GM12874 (cell line): ENCODE measurements around the gene SYNGAP1.

ENCODE experiments used
- CTCF ChIP-seq: IDR thresholded peaks from 2 replicates; pipeline ENCODE4 v1.5.1; 2011; ENCODE audit warnings: low read depth, mild to moderate bottlenecking, control low read depth, low read length, moderate library complexity; ENCODE audit not compliant: insufficient read depth

Gene SYNGAP1

GRCh38 chr6:33433544-33434191, 13.8 kb downstream of the SYNGAP1 start:
- no peak for TF ChIP-seq CTCF

DNA sequence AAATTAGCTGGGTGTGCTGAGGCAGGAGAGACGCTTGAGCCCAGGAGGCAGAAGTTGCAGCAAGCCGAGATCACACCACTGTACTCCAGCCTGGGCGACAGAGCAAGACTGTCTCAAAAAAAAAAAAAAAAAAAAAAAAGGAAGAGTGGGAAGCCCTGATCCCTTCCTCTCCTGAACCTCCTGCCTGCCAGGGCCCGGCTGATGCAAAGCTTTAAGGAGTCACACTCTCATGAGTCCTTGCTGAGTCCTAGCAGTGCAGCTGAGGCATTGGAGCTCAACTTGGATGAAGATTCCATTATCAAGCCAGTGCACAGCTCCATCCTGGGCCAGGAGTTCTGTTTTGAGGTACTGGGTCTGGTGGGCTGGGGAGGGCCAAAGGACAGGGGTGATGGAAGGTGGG, 15.1 kb downstream of the SYNGAP1 start:
- no peak for TF ChIP-seq CTCF

DNA sequence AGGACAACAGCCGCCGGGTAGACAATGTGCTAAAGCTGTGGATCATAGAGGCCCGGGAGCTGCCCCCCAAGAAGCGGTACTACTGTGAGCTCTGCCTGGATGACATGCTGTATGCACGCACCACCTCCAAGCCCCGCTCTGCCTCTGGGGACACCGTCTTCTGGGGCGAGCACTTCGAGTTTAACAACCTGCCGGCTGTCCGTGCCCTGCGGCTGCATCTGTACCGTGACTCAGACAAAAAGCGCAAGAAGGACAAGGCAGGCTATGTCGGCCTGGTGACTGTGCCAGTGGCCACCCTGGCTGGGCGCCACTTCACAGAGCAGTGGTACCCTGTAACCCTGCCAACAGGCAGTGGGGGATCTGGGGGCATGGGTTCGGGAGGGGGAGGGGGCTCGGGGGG, 17.8 kb downstream of the SYNGAP1 start:
- no peak for TF ChIP-seq CTCF

DNA sequence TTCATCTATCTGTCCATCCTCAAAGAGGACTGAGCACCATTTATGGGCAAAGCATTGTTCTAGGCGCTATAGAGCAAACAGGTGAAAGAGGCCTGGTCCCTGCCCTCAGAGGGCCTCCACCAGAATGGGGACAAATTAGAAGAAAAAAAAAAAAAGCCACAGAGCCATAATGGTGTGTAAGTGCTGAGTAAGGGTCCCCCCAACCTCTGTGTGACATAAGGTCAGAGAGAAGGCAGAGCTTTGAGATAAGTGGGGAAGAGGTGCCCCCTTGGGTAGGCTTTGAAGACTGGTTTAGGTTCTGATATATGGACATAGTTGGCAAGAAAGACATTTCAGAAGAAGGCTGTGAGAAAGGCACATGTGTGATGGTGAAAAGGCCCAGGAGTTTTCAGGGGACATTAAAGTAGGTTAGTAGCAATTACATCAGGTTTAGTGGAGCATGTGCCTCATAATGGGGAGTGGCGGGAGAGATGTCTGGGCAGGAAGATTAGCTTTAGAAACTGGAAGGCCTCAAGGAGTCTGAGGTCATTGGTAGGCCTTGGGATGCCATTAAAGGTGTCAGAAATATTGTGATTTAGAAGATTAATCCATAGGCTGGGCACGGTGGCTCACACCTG, 19.2 kb downstream of the SYNGAP1 start:
- no peak for TF ChIP-seq CTCF

- no peak for TF ChIP-seq CTCF
Observed at GRCh38 chr6:33439956-33440648, 20.2 kb downstream of the SYNGAP1 start.

DNA sequence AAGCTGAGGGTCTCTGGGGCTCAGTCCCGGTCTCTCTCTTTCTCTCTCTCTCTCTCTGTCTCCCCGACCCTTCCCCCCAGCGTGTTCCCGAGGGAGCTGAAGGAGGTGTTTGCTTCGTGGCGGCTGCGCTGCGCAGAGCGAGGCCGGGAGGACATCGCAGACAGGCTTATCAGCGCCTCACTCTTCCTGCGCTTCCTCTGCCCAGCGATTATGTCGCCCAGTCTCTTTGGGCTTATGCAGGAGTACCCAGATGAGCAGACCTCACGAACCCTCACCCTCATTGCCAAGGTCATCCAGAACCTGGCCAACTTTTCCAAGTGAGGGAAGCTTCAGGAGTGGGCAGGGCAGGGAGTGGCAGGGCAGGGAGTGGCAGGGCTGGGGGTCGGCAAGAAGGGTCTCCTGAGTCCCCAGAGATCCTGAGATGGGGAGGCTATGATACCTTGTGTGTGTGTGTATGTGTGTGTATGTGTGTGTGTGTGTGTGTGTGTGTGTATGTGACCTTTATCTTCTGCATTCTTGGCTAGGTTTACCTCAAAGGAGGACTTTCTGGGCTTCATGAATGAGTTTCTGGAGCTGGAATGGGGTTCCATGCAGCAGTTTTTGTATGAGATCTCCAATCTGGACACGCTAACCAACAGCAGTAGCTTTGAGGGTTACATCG, 20.9 kb downstream of the SYNGAP1 start:
- TF ChIP-seq CTCF, result no peak

DNA sequence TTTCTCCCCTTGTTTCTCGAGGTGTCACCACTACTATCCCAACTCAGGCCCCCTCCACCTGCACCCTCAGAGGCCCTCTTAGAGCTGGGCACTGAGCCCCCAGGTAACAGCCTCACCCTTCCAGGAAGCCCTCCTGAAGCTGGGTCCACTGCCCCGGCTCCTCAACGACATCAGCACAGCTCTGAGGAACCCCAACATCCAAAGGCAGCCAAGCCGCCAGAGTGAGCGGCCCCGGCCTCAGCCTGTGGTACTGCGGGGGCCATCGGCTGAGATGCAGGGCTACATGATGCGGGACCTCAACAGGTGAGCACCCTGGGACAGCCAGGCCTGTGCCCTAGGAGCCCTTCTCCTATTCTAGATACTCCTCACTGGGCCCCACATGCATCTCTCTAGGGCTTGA, 21.6 kb downstream of the SYNGAP1 start:
- no peak for TF ChIP-seq CTCF
